22Rv1 (cell line): ENCODE measurements around the gene PKP4.

Source experiments
- CTCF ChIP-seq: fragments of 450-650 bp; IDR thresholded peaks from 2 replicates; pipeline ENCODE4 v1.5.1; 2017; ENCODE audit warnings: mild to moderate bottlenecking
- ZFX ChIP-seq: fragments of 450-650 bp; IDR thresholded peaks from 2 replicates; pipeline ENCODE4 v1.6.1; 2017; ENCODE audit warnings: antibody characterized with exemption, borderline replicate concordance

GRCh38 chr2:158693476-158693875, 236.7 kb downstream of the PKP4 start:
- no peak for TF ChIP-seq CTCF
- no peak for TF ChIP-seq ZFX
